ENCODE results near the gene CIRBP. TPM values are rescaled to one million over a fixed set of nuclear protein-coding genes. Genes with fewer than 3 reads are reported as not detected.

Gene CIRBP
- total and polyA plus RNA-seq, 2 of the 13 experiments (the other 11 are each of a cell fraction or from before 2014, with no cell fraction given) = 133 to 140 TPM

GRCh38 chr19:1284979-1285736 lies 16.0 kb downstream of the CIRBP start (continued):
- TF ChIP-seq ZBTB46 (CRISPR knock-in tag; IDR thresholded peaks at IDR 0.05; ENCODE audit: borderline replicate concordance) (no peak), KAT8 (CRISPR knock-in tag; IDR thresholded peaks at IDR 0.05) (no peak), PHF8 (CRISPR knock-in tag; IDR thresholded peaks at IDR 0.05) (peak; percentile 51), PCBP1 (IDR thresholded peaks at IDR 0.05; ENCODE audit: borderline replicate concordance, low read depth, low read length) (0 out of 2 replicates have a peak, but pooled peaks have one; percentile 49), NFRKB (IDR thresholded peaks at IDR 0.05) (no peak), MLX (CRISPR knock-in tag; IDR thresholded peaks at IDR 0.05) (no peak), E2F2 (CRISPR knock-in tag; IDR thresholded peaks at IDR 0.05; ENCODE audit: borderline replicate concordance) (no peak), FIP1L1 (IDR thresholded peaks at IDR 0.05; ENCODE audit: borderline replicate concordance, insufficient read depth, low read depth, low read length) (no peak), ZNF20 (CRISPR knock-in tag; IDR thresholded peaks at IDR 0.05) (no peak), ZNF333 (CRISPR knock-in tag; IDR thresholded peaks at IDR 0.05; ENCODE audit: borderline replicate concordance) (no peak), HOXA9 (CRISPR knock-in tag; IDR thresholded peaks at IDR 0.05; ENCODE audit: borderline replicate concordance) (no peak), SYNCRIP (IDR thresholded peaks at IDR 0.05; ENCODE audit: insufficient read depth, low read depth, low read length) (no peak), SNAI1 (CRISPR knock-in tag; IDR thresholded peaks at IDR 0.05; ENCODE audit: borderline replicate concordance) (no peak), ZNF7 (CRISPR knock-in tag; IDR thresholded peaks at IDR 0.05) (no peak), SNAPC4 (CRISPR knock-in tag; IDR thresholded peaks at IDR 0.05) (no peak)
- TF ChIP-seq, protein P1, sequence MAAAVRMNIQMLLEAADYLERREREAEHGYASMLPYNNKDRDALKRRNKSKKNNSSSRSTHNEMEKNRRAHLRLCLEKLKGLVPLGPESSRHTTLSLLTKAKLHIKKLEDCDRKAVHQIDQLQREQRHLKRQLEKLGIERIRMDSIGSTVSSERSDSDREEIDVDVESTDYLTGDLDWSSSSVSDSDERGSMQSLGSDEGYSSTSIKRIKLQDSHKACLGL (CRISPR knock-in tag; IDR thresholded peaks at IDR 0.05) = no peak
- TF ChIP-seq, protein P2, sequence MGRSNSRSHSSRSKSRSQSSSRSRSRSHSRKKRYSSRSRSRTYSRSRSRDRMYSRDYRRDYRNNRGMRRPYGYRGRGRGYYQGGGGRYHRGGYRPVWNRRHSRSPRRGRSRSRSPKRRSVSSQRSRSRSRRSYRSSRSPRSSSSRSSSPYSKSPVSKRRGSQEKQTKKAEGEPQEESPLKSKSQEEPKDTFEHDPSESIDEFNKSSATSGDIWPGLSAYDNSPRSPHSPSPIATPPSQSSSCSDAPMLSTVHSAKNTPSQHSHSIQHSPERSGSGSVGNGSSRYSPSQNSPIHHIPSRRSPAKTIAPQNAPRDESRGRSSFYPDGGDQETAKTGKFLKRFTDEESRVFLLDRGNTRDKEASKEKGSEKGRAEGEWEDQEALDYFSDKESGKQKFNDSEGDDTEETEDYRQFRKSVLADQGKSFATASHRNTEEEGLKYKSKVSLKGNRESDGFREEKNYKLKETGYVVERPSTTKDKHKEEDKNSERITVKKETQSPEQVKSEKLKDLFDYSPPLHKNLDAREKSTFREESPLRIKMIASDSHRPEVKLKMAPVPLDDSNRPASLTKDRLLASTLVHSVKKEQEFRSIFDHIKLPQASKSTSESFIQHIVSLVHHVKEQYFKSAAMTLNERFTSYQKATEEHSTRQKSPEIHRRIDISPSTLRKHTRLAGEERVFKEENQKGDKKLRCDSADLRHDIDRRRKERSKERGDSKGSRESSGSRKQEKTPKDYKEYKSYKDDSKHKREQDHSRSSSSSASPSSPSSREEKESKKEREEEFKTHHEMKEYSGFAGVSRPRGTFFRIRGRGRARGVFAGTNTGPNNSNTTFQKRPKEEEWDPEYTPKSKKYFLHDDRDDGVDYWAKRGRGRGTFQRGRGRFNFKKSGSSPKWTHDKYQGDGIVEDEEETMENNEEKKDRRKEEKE (IDR thresholded peaks at IDR 0.05) = no peak

All from HepG2 (cell line).